ENCODE results near the gene BUB1B. TPM values are rescaled to one million over a fixed set of nuclear protein-coding genes. Genes with fewer than 3 reads are reported as not detected.

The BUB1B gene
- total RNA-seq, 4 donors from 2014 or later: 0.33 to 8.8 (median 3.3) TPM; not detected in 1

DNA sequence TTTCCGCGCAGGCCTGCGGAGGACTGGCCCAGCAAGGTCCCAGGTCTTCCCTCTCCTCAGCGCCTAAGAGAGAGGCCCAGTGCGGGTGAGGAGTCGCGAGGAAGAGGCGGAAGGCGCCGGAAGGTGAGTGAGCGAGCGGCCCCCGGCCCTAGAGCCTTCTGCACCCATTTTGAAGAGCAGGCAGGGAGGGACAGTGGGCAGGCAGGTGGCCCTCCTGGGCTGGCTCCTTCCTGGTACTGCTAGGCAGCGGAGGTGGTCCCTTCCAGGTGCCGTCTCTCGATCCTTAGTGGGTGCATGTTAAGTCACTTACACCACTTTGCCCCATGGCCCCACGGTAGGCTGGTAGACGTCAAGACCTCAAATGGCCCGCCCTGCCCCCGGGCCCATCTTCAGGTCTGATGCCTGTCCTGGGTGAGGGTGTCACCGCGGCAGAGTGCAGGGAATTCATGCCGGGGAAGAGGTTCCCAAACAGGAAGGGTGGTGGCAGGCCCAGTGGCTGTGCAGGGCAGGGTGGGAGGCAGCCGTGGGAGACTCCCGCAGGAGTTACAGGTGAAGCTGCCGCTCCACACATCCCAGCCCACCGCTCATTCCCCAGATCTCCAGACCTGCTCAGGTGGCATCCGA lies 92.4 kb downstream of the BUB1B start:
- TF ChIP-seq, protein P1, sequence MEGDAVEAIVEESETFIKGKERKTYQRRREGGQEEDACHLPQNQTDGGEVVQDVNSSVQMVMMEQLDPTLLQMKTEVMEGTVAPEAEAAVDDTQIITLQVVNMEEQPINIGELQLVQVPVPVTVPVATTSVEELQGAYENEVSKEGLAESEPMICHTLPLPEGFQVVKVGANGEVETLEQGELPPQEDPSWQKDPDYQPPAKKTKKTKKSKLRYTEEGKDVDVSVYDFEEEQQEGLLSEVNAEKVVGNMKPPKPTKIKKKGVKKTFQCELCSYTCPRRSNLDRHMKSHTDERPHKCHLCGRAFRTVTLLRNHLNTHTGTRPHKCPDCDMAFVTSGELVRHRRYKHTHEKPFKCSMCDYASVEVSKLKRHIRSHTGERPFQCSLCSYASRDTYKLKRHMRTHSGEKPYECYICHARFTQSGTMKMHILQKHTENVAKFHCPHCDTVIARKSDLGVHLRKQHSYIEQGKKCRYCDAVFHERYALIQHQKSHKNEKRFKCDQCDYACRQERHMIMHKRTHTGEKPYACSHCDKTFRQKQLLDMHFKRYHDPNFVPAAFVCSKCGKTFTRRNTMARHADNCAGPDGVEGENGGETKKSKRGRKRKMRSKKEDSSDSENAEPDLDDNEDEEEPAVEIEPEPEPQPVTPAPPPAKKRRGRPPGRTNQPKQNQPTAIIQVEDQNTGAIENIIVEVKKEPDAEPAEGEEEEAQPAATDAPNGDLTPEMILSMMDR (IDR thresholded peaks at IDR 0.05; ENCODE audit: low read depth): no peak

DNA sequence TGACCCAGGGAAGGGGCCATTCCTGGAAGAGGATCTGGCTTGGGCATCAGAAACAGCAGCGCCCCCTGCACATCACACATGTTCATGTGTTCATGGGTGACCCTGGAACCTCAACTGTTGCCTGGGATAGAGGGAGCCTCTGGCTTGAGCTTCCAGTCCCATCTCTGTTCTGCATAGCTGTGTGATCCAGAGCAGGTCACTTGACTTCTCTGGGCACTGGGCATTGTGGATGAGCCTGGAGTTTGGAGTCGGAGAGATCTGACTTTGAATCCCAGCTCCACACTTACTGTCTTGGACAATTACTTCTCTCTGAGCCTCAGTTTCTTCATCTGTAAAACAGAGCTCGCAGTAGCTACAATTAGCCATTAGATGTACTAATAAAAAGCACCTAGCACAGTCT lies 93.6 kb downstream of the BUB1B start:
- TF ChIP-seq, protein P1 (IDR thresholded peaks at IDR 0.05; ENCODE audit: low read depth): no peak

DNA sequence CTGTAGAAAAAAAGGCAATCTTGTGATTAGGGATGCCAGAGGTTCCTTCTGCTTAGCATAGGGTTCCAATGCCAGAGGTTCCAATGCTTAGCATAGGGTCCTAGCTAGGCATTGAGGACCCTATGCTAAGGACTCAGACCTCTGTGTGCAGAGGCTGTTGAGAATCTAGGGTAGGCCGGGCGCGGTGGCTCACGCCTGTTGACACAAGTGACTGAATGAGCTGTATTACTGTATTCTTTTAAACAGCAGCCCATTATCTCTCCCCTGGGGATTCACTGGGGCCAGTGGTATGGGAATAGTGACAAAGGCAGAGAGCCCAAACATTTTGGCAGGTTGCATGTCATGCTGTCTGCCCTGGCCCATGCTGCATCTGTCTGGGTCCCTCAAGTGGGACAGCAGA lies 94.2 kb downstream of the BUB1B start:
- TF ChIP-seq, protein P1 (IDR thresholded peaks at IDR 0.05; ENCODE audit: low read depth): no peak

DNA sequence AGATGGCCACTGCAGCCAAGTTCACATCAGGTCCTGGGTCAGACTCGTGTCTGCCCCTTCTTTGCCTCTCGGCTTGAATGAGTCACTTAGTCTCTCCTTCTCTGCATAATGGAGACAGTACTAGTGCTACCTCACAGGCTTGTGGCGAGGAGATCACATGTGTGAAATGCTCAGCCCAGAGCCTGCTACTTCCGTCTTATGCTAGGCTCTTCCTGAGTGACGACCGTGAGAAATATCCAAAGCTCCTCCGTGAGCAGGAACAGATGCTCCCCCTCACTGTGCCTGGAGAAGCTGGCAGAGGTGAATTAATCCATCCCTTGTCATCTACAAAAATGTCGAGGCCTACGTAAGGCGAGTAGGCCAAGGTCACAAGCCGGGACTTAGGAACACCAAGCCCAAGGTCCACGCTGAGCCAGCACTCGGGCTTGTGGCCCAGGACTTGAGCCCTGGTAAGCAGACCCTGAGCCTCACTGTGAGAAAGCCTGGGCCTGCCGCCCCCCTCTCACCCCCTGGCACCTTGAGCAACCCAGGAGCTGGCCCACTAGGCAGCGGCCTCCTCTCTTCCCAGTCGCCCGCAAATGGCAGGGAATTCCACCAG lies 95.9 kb downstream of the BUB1B start:
- TF ChIP-seq, protein P1 (IDR thresholded peaks at IDR 0.05; ENCODE audit: low read depth): no peak

DNA sequence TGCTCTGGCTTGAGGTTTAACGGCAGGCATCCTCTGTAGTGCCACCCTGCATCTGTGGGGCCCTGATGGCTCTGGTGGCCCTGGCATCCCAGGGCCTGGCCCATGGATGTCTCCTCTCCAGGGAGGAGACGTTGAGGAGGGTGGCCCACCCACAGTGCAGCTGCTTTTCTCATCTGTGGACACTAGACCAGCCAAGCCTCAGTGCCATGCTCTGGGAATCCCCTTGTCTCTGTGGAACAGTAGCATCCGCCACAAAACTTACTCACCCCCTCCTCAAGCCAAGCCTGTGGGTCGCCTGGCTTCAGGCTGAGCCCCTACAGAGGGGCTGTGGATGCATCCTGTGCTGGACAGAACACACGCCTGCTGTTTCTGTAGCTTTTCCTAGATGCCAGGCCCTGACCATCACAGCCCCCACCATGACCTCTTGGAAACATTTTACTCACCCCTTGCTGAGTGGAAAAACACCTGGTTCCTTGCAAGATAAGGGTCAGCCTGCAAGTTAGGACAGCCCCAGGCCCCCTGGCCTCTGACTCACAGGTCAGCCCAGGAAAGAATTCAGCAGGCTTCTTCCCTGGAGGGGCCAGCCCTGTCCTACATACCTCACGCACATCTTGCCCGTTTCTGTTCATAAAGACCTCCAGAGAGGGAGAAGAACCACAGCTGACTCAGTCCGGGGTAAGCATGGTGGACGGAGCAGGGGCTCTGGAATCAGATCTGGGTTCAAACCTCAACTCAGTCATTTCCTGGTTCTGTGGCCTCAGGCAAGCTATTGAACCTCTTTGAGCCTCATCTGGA lies 97.0 kb downstream of the BUB1B start:
- TF ChIP-seq, protein P1 (IDR thresholded peaks at IDR 0.05; ENCODE audit: low read depth): no peak

DNA sequence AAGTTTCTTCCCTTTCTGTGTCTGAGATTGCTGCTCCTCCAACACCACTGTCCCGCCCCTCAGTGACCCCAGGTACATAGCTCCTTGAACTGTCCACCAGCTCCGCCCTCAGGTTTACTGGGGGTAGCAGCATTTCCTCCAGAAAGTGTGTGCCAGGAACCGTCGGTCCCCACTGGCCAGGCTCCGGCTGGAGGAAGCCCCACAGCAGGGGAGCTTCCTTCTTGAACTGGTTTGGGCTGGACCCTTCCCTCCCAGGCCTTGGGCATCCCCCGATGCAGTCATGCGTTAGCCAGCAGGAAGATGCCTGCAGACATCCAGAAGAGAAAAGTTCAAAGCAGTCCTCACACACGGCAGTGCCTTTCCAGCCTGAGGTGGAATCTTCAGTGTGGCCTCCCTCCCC lies 97.7 kb downstream of the BUB1B start:
- TF ChIP-seq, protein P1 (IDR thresholded peaks at IDR 0.05; ENCODE audit: low read depth): no peak

DNA sequence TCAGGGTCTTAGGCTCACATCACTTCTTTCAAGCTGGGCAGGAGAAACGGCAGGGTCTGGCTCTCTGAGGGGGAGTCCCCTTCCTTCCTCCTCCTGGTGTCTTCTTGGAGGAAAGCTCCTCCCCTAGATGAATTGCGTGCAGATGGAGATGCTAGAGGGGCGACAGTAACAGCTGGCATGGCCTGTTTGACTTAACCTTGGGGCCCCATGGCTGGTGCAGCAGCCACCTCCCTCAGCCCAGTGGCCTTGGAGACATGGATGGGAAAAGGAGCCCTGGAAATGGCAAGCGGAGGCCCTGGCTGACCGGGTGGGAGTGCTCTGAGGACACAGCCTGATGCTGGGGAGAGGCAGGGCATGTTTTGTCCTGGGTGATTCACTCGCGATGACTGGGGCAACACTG lies 98.2 kb downstream of the BUB1B start:
- TF ChIP-seq, protein P1 (IDR thresholded peaks at IDR 0.05; ENCODE audit: low read depth): no peak
